ENCODE measurements around the gene RFNG. TPM values are rescaled to one million over a fixed set of nuclear protein-coding genes. Genes with fewer than 3 reads are reported as not detected.

RFNG gene
- total RNA-seq, 2 donors from 2014 or later = 18.2 to 23.1 TPM

DNA sequence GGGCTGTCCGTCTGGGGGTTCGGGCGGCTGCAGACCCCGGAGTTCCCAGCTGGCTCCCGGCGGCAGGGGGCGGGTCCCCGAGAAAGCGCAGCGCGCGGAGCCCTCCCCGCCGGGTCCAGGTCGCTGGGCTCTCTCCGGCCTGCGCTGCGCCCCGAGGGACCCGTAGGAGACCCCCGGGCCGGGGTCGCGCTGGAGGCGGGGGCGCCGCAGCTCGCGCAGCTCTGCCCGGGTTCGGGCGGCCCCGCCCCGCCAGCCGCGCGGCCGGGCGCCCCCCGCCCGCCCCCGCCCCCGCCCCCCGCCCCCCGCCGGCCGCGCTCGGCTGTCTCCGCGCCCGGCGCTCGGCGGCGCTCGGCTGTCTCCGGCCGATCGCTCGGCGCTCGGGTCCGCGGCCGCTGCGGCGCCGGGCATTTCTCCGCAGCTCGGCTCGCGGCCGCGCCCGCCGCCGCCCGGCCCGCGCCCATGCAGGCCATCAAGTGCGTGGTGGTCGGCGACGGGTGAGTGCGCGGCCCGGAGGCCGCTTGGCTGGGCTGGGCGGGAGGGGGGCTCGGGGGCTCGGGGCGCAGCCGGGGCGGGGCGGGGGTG, 20.2 kb downstream of the RFNG start, which contains the start of gene RAC3:
Gene RAC3, plus strand, starts transcription at position 376 of the 582 bp plus-strand sequence. Its CDS starts 84 bp downstream, at position 460.
- H3K27me3 Mint-ChIP-seq = no peaks in the 10 kb centered on the region
- DNase-seq (ENCODE audit: low spot score) (no peak), ATAC-seq (peak; percentile 7 to 28)
- peak within 1 kb of the TSS; percentile 85 for H3K4me3 Mint-ChIP-seq
- H3K36me3 Mint-ChIP-seq = no peaks in the 10 kb centered on the region
- H3K27ac Mint-ChIP-seq = no peak within 1 kb of the TSS
- H3K9me3 Mint-ChIP-seq = no peaks in the 10 kb centered on the region
- H3K4me1 Mint-ChIP-seq (ENCODE audit: low read depth in 2 of 2) = peaks cover 11 to 13% of the 10 kb centered on the region in 2 donors

DNA sequence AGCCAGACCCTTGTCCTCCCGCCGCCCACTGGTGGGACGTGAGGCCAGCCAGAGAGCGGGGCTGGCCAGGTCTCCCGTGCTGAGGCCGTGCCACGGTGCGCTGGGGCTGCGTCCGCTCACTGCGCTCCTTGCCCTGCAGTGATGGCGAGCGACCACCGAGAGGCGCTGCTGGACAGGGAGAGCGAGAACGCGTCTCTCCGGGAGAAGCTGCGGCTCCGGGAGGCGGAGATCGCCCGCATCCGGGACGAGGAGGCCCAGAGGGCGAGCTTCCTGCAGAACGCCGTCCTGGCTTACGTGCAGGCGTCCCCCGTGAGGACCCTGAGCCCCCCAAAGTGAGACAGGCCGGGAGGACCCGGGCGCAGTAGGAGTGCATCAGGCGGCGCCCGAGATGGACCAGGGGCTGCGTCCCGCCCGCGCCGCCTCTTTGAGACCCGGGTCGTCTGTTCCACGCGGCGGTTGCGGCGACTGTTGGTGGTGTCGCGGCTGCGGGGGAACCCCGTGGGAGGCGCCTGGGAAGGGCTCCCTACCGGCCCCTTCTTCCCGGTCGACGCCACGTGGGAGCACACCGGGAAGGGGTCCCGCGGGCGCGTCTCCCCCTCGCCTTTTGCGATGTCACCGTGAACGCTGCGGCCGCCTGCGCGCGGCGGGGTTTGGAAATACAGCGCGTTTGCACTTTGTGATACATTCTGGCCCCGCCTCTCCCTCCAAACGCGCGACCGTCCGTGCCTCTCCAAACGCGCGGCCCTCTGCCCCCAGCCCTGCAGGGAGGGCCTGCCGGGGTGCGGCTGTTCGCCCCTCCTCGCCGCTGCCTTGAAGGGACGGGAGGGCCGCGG, 20.9 kb downstream of the RFNG start:
- peak; percentile 79 to 88 for ATAC-seq

DNA sequence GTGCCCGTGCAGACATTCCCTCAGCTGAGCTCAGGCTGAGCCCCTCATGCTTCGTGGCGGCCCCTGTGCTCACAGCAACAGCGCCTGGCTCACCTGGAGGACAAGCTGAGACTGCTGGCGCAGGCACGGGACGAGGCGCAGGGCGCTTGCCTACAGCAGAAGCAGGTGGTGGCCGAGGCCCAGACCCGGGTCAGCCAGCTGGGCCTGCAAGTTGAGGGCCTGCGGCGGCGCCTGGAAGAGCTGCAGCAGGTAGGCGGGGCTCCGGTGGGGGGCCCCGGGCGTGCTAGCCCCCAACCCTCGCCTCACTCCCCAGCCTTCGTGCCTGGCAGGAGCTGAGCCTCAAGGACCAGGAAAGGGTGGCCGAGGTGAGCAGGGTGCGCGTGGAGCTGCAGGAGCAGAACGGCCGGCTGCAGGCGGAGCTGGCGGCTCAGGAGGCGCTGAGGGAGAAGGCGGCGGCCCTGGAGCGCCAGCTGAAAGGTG, 21.6 kb downstream of the RFNG start:
- no peak for ATAC-seq
- H3K27me3 Mint-ChIP-seq = no peaks in the 10 kb centered on the region
- no peak overlapping the region for H3K27ac Mint-ChIP-seq
- peak overlapping the region; percentile 85 for H3K4me3 Mint-ChIP-seq
- no peak for DNase-seq (ENCODE audit: low spot score)
- no peaks in the 10 kb centered on the region for H3K36me3 Mint-ChIP-seq
- peaks cover 9 to 10% of the 10 kb centered on the region in 2 donors for H3K4me1 Mint-ChIP-seq (ENCODE audit: low read depth in 2 of 2)
- no peaks in the 10 kb centered on the region for H3K9me3 Mint-ChIP-seq

More for the DNA sequence above, 20.9 kb downstream of the RFNG start:
- H3K27ac Mint-ChIP-seq = no peak overlapping the region
- H3K4me3 Mint-ChIP-seq = peak overlapping the region; percentile 85
- H3K9me3 Mint-ChIP-seq = no peaks in the 10 kb centered on the region
- peaks cover 11 to 16% of the 10 kb centered on the region in 2 donors for H3K4me1 Mint-ChIP-seq (ENCODE audit: low read depth in 2 of 2)
- H3K27me3 Mint-ChIP-seq = no peaks in the 10 kb centered on the region
- peak; percentile 86 for DNase-seq (ENCODE audit: low spot score)
- no peaks in the 10 kb centered on the region for H3K36me3 Mint-ChIP-seq

DNA sequence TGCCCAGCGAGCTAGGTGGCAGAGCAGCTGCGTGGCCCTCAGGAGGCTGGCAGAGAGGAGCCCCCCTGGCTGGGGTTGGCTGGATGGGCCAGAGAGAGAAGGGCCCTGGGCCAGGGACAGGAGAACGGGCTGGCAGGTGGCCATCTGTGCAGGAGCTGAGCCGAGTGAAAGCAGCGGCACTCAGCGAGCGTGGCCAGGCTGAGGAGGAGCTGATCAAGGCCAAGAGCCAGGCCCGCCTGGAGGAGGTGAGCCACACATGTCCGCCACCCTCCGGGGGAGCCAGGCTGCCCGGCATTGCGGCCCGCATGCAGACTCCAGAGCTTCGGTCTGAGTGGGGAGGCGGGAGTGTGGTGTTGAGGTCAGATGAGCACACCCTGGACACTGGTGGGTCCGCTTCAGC, 22.2 kb downstream of the RFNG start:
- no peak for DNase-seq (ENCODE audit: low spot score)
- no peaks in the 10 kb centered on the region for H3K27me3 Mint-ChIP-seq

GRCh38 chr17:82028966-82029365, 22.6 kb downstream of the RFNG start:
- no peak overlapping the region for H3K4me3 Mint-ChIP-seq

More for the DNA sequence above, 22.2 kb downstream of the RFNG start:
- Mint-ChIP-seq H3K9me3 (no peaks in the 10 kb centered on the region), H3K36me3 (no peaks in the 10 kb centered on the region), H3K4me1 (ENCODE audit: low read depth in 2 of 2) (peaks cover 6 to 10% of the 10 kb centered on the region in 2 donors), H3K27ac (no peak overlapping the region), H3K4me3 (peak overlapping the region; percentile 51)
- no peak for ATAC-seq

DNA sequence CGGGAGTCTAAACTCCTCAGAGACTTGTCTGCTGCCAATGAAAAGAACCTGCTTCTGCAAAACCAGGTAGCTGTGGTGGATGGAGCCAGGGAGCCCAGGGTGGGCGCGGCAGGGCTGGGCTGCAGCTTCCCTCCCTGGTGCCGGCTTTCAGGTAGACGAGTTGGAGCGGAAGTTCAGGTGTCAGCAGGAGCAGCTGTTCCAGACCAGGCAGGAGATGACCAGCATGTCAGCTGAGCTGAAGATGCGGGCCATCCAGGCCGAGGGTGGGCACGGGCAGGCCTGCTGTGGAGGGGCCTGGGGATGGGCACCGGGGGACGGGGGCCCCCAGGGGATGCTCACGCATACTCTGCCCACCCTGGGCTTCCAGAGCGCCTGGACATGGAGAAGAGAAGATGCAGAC, 23.4 kb downstream of the RFNG start:
- Mint-ChIP-seq H3K36me3 (no peaks in the 10 kb centered on the region), H3K4me1 (ENCODE audit: low read depth in 2 of 2) (peaks cover 14% of the 10 kb centered on the region in 2 donors), H3K9me3 (no peaks in the 10 kb centered on the region), H3K27me3 (no peaks in the 10 kb centered on the region), H3K27ac (no peak overlapping the region), H3K4me3 (no peak overlapping the region)
- ATAC-seq (no peak), DNase-seq (ENCODE audit: low spot score) (no peak)

More at GRCh38 chr17:82028966-82029365, 22.6 kb downstream of the RFNG start:
- no peak for ATAC-seq
- Mint-ChIP-seq H3K36me3 (no peaks in the 10 kb centered on the region), H3K27ac (no peak overlapping the region), H3K9me3 (no peaks in the 10 kb centered on the region), H3K27me3 (no peaks in the 10 kb centered on the region), H3K4me1 (ENCODE audit: low read depth in 2 of 2) (peaks cover 10% of the 10 kb centered on the region in 2 donors)
- DNase-seq (ENCODE audit: low spot score) = no peak

DNA sequence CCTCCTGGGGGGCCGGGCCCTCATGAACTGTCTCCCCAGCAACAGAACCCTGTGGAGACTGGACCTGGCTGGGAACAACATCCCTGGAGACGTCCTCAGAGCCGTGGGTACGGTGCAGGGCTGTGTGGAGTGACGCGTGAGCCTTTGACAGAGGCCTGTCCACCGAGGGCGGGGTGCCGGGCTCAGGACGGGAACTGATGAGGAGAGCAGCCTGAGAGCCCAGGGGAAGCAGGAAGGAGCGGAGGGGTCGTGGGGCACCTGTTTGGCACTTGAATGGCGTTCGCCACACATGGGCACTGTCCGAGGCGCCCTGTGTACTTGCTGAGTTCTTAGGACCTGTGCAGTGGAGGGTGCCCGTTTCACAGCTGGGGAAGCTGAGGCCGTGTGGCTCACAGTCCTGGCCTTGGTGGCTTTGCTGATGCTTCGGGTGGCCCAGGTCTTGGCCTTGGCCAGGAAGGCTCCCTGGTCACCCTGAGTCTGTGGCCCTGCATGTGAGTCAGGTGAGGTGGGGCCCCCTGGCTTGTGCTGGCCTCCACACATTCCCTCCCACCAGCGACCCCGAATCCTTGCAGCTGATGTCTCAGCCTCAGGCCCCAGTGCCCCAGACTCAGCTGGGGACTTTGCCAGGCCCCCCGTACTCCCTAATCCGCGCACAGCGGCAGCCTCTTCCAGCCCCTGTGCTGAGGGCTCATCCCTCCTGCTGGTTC, 26.1 kb downstream of the RFNG start:
- H3K9me3 Mint-ChIP-seq = no peaks in the 10 kb centered on the region
- ATAC-seq (no peak), DNase-seq (ENCODE audit: low spot score) (no peak)
- H3K36me3 Mint-ChIP-seq = no peaks in the 10 kb centered on the region
- no peaks in the 10 kb centered on the region for H3K27me3 Mint-ChIP-seq
- H3K27ac Mint-ChIP-seq = no peak overlapping the region
- no peak overlapping the region for H3K4me3 Mint-ChIP-seq
- peaks cover 20 to 22% of the 10 kb centered on the region in 2 donors for H3K4me1 Mint-ChIP-seq (ENCODE audit: low read depth in 2 of 2)

GRCh38 chr17:82024859-82025258, 26.8 kb downstream of the RFNG start:
- ATAC-seq = no peak
- no peak overlapping the region for H3K27ac Mint-ChIP-seq
- H3K4me1 Mint-ChIP-seq (ENCODE audit: low read depth in 2 of 2) = peaks cover 20 to 24% of the 10 kb centered on the region in 2 donors
- no peaks in the 10 kb centered on the region for H3K36me3 Mint-ChIP-seq
- H3K4me3 Mint-ChIP-seq = no peak overlapping the region
- H3K27me3 Mint-ChIP-seq = no peaks in the 10 kb centered on the region
- no peak for DNase-seq (ENCODE audit: low spot score)
- H3K9me3 Mint-ChIP-seq = no peaks in the 10 kb centered on the region

GRCh38 chr17:82023447-82024241, 28.0 kb downstream of the RFNG start:
- Mint-ChIP-seq H3K4me3 (peak overlapping the region; percentile 85), H3K27ac (no peak overlapping the region), H3K36me3 (no peaks in the 10 kb centered on the region), H3K27me3 (no peaks in the 10 kb centered on the region), H3K9me3 (no peaks in the 10 kb centered on the region), H3K4me1 (ENCODE audit: low read depth in 2 of 2) (peaks cover 16 to 17% of the 10 kb centered on the region in 2 donors)
- ATAC-seq (no peak), DNase-seq (ENCODE audit: low spot score) (no peak)

DNA sequence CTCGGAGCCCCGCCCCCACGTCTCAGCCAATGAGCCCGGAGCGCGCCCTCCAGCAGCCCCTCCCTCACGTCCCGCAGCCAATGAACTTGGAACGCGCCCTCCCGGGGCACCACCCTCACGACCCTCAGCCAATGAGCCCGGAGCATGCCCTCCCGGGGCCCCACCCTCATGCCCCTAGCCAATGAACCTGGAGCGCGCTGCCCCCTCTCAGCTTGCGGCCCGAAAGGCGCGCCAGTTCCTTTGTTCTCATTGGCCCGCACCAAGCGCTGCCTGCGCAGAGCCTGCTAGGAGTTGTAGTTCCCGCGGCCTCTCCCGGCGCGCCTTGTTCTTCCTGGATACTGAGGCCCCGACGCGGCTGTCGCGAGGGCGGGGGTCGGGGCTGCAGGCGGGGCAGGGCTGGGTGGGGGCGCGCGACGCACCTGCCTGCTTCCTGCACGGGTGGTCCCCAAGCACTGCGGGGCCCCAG, 28.6 kb downstream of the RFNG start, which contains the start of gene LRRC45:
Gene LRRC45, plus strand, starts transcription at position 325 of the 466 bp plus-strand sequence. CDS start 339 bp downstream, outside the sequence.
- peak within 1 kb of the TSS; percentile 85 for H3K4me3 Mint-ChIP-seq
- no peaks in the 10 kb centered on the region for H3K27me3 Mint-ChIP-seq
- H3K36me3 Mint-ChIP-seq = no peaks in the 10 kb centered on the region
- peak within 1 kb of the TSS; percentile 19 to 53 for H3K27ac Mint-ChIP-seq
- H3K9me3 Mint-ChIP-seq = no peaks in the 10 kb centered on the region
- peak; percentile 100 for DNase-seq (ENCODE audit: low spot score)
- peaks cover 16 to 17% of the 10 kb centered on the region in 2 donors for H3K4me1 Mint-ChIP-seq (ENCODE audit: low read depth in 2 of 2)
- peak; percentile 96 to 98 for ATAC-seq

DNA sequence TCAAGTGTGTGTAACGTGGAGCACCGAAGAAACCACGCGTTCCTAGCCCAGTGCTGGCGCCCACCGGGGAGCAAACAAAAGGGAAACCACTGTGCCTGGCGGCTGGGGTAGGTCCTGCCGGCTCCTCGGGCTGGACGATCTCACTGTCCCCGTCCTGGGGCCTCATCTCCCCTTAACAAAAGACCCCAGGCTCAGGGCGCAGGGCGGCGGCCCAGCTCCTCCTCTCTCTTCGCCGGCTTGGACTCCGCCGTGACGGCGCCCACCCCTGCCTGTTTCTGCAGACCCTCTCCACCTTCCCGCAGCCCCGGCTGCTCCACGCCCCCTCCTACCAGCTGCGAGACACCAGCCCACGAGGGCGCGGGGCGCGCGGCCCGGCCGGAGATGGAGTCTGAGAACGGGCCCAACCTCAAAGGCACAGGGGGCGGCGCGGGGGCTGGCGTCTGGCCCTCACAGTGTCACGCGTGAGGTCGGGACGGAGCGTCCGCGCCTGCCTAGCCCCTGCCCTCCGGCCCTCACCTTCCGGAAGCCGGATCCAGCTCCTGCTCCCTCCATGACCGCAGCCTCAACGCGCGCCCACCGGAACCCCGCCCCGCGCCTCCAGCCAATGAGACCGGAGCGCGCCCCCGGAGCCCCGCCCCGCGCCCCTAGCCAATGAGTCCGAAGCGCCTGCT, 29.2 kb downstream of the RFNG start, which contains the start of gene CENPX:
Gene CENPX, minus strand, starts transcription at position 569 of the 671 bp plus-strand sequence. Its CDS starts 17 bp downstream, at position 552.
- Mint-ChIP-seq H3K36me3 (no peaks in the 10 kb centered on the region), H3K4me3 (peak within 1 kb of the TSS; percentile 85), H3K9me3 (no peaks in the 10 kb centered on the region), H3K27me3 (no peaks in the 10 kb centered on the region), H3K27ac (peak within 1 kb of the TSS; percentile 19 to 53), H3K4me1 (ENCODE audit: low read depth in 2 of 2) (peaks cover 16 to 17% of the 10 kb centered on the region in 2 donors)
- DNase-seq (ENCODE audit: low spot score) (no peak), ATAC-seq (no peak)

DNA sequence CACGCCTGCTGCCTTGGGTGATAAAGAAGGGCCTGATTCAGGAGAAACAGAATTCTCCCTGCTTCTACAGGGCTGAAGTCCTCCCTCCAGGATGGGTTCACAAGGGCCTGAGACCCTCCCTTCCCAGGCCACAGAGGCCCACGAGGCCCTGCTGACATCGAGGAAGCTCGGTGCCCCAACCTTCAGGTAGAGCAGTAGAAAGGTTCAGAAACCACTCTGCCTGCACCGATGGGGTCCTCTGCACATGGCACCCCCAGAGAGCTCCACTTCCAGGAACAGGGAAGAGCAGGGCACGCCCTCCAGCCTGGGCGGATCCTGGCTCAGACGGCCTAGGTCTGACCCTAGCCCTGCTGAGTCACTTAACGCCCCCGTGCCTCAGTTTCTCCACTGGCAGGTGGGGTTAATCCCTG, 29.7 kb downstream of the RFNG start:
- no peaks in the 10 kb centered on the region for H3K9me3 Mint-ChIP-seq
- H3K36me3 Mint-ChIP-seq = no peaks in the 10 kb centered on the region
- H3K27ac Mint-ChIP-seq = peak overlapping the region in 1 of 2 donors; percentile 53
- no peaks in the 10 kb centered on the region for H3K27me3 Mint-ChIP-seq
- ATAC-seq (no peak), DNase-seq (ENCODE audit: low spot score) (no peak)
- peaks cover 16 to 17% of the 10 kb centered on the region in 2 donors for H3K4me1 Mint-ChIP-seq (ENCODE audit: low read depth in 2 of 2)
- peak overlapping the region; percentile 85 for H3K4me3 Mint-ChIP-seq
